ENCODE data around the gene GMCL1.

DNA sequence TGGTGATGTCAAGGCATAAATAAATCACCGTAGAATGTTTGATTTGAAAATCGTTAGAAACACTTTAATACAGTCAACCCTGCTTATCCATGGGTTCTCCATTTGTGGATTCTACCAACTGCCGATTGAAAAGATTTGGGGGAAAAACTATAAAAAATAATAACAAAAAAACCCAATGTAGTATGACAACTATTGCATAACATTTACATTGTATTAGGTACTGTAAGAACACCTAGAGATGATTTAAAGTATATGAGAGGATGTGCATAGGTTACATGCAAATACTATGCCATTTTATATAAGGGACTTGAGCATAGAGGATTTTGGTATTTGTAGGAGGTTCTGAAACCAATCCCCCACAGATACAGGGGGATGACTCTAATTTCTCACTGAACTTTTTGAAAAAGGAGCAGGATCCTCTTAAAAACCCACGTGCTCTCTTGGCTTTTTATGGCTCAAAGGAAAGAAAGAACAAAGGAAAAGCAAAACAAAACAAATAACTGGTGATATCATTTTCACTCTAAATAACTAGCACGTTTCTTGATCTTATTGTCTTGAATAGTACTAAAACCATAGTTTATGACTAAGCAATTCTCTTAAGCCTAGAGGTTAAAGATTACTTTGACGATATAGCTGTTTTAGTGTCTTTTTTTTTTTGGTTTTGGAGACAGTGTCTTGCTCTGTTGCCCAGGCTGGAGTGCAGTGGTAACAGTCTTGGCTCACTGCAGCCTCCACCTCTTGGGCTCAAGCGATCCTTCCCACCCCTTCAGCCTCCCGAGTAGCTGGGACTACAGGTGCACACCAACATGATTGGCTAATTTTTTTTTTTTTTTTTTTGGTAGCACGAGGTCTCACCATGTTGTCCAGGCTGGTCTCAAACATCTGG is 17.0 kb downstream of the GMCL1 start:
- TF ChIP-seq, protein P1, sequence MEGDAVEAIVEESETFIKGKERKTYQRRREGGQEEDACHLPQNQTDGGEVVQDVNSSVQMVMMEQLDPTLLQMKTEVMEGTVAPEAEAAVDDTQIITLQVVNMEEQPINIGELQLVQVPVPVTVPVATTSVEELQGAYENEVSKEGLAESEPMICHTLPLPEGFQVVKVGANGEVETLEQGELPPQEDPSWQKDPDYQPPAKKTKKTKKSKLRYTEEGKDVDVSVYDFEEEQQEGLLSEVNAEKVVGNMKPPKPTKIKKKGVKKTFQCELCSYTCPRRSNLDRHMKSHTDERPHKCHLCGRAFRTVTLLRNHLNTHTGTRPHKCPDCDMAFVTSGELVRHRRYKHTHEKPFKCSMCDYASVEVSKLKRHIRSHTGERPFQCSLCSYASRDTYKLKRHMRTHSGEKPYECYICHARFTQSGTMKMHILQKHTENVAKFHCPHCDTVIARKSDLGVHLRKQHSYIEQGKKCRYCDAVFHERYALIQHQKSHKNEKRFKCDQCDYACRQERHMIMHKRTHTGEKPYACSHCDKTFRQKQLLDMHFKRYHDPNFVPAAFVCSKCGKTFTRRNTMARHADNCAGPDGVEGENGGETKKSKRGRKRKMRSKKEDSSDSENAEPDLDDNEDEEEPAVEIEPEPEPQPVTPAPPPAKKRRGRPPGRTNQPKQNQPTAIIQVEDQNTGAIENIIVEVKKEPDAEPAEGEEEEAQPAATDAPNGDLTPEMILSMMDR (conservative IDR thresholded peaks at IDR 0.05; ENCODE audit: low read depth, low read length), result no peak
- TF ChIP-seq EZH2 (IDR thresholded peaks at IDR 0.05; ENCODE audit: low read length, unreplicated experiment), result no peak
